DMS153 treated with DMSO at 0.1 percent for 48 hours (cell line): ENCODE data around the gene RTN4RL1.

Experiments
- DNase-seq: peaks from one replicate; lab custom pipeline; 2025; ENCODE audit not compliant: unreplicated experiment; lab: John Stamatoyannopoulos, UW

The RTN4RL1 gene

GRCh38 chr17:2047590-2047989 is 22.5 kb upstream of the RTN4RL1 start:
- DNase-seq: no peak

- DNase-seq: no peak
Observed at GRCh38 chr17:2044263-2044894, 19.2 kb upstream of the RTN4RL1 start.

DNA sequence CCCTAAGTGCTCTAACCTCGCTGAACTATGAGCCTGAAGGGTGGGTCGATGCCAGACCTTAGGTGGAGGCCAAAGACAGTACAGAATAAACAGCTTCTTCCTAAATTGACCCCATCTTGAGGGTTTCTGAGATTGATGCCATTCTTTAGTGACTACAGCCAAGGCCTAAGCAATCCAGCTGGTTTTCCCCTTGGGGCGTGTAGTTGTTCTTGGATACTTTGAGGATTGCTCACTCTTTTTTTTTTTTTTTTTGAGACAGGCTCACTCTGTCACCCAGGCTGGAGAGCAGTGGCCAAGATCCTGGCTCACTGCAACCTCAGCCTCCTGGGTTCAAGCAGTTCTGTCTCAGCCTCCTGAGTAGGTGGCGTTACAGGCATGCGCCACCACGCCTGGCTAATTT is 18.7 kb upstream of the RTN4RL1 start:
- DNase-seq: no peak

DNA sequence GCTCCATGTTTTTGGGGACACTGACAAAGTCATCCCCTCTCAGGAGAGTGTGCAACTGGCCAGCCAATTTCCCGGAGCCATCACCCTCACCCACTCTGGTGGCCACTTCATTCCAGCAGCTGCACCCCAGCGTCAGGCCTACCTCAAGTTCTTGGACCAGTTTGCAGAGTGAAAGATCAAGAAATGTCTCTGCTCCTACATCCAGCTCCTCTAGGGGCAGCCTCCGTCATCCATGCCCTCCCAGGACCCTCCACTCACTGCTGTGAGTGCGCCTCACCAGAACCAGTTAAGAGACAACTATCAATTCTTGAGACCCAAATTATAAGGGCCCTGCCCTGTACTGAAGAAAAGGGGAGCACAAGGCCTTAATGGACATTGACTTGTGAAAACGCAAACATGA is 17.8 kb upstream of the RTN4RL1 start:
- DNase-seq: no peak

- no peak for DNase-seq
Observed at GRCh38 chr17:2042390-2042847, 17.3 kb upstream of the RTN4RL1 start.

DNA sequence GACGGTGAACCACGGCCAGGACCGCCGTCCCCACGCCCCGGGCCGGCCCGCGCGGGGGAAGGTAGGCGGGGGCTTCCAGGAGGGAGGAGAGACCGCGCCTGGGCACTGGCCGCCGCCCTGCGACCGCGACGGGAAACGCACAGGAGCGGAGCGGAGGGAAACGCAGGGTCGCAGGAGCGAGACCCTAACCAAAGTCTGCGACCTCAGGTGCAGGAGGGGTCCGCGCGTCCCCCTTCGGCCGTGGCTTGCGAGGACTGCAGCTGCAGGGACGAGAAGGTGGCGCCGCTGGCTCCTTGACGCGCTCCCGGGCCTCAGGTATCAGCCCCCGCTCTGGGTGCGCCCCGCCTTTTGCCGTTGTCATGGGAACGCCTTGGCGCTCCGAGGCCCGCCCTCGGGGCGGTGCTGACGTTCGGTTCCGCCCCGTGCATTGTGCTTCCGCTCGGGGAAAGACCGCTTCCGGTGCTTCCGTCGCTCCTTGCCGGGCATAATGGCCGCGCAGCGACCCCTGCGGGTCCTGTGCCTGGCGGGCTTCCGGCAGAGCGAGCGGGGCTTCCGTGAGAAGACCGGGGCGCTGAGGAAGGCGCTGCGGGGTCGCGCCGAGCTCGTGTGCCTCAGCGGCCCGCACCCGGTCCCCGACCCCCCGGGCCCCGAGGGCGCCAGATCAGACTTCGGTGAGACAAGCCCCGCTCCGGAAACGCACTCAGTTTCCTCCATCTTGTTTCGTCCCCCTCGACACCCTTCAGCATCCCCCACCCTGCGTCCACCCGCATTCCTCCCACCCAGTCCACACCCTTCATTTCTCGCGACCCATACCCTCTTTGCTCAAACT is 16.6 kb upstream of the RTN4RL1 start, which contains the start of gene OVCA2:
Gene OVCA2, plus strand, starts transcription at position 462 of the 829 bp plus-strand sequence. Its CDS starts 26 bp downstream, at position 488.
- peak; percentile 62 for DNase-seq

DNA sequence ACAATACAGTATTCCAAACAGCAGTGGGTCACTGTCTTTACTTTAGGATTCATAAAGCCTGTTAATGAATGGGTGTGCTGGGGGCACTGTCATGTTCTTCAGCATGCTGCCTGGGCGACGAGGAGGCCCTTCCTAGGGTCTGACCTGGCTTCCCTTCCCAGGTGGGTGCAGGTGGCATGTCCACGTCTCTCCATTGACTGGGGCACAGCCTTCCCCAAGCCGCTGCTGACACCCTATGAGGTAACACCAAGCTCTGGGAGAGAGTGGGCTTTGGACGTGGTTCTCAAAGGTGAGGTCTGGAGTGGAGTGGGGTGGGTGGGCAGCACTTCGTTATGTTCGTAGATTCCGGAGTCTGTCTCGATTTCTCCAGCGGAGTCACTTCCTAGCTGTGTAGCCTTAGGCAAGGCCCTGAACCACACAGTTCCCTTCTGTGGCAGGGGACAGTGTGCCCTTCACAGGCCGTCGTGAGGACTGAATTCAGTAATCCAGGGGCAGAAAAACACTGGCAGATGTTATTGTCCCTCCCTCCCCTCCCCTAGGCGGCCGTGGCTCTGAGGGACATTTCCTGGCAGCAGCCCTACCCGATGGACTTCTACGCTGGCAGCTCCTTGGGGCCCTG is 15.9 kb upstream of the RTN4RL1 start:
- DNase-seq: no peak

- DNase-seq: no peak
Observed at GRCh38 chr17:2040219-2040827, 15.2 kb upstream of the RTN4RL1 start.

DNA sequence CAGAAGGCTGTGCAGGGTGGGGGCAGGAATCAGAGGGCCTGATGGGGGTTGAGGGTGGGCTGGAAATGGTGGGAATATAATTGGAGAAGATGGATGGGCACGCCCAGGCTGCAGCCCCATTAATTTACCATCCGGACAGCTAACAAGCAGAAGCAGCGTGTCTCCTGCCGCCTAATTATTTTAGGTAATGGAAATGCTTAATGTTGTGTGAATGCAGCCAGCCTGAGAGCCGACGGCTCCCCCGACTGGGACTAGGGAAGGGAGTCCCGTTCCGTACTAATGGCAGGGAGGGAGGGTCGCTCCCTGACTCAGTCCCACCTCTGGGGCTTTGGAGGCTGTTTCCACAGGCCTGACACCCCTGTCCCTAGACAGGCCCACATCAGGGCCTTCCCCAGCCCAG is 12.0 kb upstream of the RTN4RL1 start:
- DNase-seq: no peak

GRCh38 chr17:2035541-2036488 is 10.7 kb upstream of the RTN4RL1 start:
- no peak for DNase-seq

DNA sequence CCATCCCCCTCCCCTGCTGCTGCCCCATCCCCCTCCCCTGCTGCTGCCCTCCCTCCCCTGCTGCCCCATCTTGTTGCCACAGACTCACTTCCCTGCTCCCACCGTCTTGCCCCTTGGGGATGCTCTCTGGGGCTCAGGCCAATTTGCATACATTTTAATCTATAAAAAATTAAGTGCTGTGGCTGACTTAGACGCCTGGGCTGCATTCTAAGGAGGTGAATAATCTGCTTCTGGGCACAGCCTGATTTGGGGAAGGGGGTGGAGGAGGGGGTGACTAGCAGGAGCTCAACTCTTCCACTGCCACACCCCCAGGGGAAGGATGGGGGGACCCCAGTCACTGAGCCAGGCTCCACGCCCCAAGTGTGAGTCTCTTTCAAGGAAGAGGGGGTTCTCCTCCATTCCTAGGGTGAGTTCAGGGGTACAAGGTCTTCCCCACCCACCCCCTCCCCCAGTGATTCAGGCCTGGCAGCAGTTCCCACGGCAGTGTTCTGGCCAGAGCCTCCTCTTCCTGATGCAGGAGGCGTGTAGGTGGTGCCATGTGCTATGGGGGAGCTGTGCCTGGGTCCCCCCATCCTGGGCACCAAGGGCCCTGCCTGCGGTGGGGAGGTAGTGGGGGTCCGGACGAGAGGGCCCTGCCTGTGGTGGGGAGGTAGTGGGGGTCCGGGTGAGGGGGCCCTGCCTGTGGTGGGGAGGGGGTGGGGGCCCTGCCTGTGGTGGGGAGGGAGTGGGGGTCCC is 9.8 kb upstream of the RTN4RL1 start:
- no peak for DNase-seq

GRCh38 chr17:2034157-2034556 is 9.0 kb upstream of the RTN4RL1 start:
- no peak for DNase-seq

GRCh38 chr17:2033153-2033552 is 8.0 kb upstream of the RTN4RL1 start:
- no peak for DNase-seq

DNA sequence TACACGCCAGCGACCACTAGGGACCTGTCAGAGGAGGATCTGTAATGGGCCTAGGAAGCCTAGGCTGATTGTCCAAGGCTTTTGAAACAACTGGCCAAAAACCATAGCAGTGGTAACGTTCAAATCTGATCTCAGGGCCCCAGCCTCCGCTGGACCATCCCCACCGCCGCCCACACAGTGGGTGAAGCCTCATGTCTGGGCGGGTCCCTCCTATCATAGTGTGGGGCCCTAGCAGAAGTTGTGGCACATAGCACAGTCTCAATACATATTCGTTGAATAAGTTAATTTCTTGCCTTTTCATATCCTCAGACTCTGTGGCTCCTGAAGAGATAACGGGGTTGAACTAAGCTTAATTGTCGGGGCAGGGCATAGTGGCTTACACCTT is 5.6 kb upstream of the RTN4RL1 start:
- DNase-seq: no peak

DNA sequence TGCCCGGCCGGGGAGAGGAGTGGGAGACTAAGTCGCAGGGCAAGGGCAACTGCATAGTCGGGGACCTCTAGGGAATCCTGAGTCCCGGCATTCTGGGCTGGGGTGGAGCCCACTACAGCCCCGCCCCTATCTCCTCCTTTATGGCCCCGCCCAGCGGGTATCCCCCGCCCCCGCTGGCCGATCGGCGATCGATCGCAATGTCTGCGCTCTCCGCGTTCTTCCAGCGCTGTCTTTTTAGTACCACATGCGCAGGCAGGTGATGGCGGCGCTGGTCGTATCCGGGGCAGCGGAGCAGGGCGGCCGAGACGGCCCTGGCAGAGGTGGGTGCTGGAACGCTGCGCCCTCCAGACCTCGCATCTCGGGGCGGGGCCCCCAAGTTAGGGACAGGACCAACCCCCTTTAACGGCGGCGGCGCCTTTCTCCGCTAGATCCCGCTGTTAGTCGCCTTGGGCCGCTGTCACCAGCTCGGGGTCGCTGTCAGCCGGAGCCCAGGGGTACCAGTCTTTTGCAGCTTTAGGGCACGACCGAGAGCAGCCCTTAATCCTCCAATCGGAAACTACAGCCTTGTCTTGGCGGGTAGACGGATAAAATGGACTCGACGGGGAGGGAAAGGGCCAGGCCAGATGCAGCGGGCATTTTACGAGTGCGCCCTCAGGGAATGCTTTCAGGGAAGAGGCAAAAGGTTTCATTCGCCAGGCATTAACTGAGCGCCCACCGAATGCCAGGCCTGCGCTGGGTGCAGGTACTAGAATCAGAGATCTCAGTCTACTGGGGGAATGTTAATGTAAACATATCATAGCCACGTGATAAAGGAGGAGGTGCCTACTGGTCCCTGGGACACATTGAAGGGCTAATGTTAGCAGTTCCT is 5.0 kb upstream of the RTN4RL1 start, which contains the start of gene DPH1:
Gene DPH1, plus strand, starts transcription at position 243 of the 868 bp plus-strand sequence. Its CDS starts 17 bp downstream, at position 260.
- DNase-seq: peak; percentile 6

DNA sequence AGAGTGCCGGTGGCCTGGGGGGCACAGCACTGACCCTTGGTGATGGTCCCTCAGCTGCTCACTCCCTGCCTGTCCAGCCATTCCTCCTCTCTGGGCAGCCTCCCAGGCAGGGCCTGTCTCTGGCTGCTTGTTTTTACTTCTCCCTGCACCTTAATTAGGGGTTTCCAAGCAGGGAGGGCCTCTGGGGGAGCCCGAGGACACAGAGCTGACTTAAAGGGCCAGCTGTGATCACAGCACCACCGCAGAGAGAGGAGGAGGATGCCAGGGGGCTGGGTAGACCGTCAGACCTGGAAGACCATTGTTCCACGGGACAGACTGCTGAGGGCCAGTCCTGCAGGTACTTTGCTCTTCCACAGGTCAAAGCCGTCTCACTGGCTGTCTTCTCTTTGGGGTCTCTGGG is 3.6 kb upstream of the RTN4RL1 start:
- no peak for DNase-seq

DNA sequence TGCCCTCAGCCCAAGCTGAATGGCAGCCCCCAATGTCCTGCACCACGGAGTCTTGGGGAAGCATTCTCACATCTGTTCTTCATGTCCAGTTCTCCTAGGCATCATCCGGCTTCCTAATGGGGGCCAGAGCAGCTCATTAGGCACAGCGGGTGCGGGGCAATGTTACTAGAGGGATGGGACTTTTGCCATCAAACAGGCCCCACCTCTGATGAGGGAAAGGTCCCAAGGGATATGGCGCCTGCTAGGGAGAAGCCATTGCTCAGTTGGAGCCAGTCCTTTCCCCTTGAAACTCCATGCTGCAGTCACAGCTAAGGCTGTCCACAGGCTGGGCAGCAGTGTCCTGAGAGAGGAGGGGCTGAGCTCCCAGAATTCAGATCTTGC is 3.1 kb upstream of the RTN4RL1 start:
- DNase-seq: no peak

DNA sequence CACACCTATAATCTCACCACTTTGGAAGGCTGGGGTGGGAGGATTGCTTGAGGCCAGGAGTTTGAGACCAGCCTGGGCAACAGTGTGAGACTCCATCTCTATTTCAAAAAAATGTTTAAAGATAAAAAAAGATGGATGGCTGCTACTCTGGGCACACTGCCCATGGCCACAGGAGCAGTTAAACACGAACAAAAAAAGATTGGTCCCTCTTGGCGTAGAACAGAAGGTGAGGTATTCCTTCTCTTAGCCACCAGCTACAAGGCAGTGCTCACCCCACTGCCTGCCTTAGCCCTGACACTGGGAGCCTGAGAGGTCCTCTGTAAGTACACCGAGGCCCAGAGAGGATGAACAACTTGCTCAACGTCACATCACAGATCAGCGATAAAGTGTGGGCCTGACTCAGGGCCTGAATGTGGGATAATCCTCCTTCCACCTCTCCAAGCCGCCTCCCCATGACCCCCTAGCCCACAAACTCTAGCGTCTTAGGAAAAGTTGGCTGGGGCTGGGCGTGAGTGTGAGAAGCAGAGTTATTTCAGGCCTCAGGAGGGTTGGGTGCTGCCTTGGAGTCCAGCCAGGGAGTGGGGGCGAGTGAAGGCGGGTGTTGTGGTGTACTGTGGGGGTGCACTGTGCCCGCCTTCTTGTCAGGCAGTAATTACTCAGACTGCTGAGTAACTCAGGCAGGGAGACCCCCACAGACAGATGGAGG is 2.5 kb upstream of the RTN4RL1 start:
- DNase-seq: no peak
